Activated CD4-positive, alpha-beta memory T cell treated with anti-CD3 and anti-CD28 coated beads for 36 hours (primary cell): ENCODE results near the gene TRMT112. TPM values are rescaled to one million over a fixed set of nuclear protein-coding genes. Genes with fewer than 3 reads are reported as not detected.

Experiments used
- CTCF ChIA-PET: fragments of 350-600 bp; sonication (Branson Sonifier 250); formaldehyde crosslinking; loops from one replicate; lab custom pipeline; 2021; ENCODE audit warnings: antibody characterized with exemption, inconsistent platforms; lab: Charles Lee
- POLR2A ChIA-PET: fragments of 350-600 bp; sonication (Branson Sonifier 250); formaldehyde crosslinking; loops from one replicate; lab custom pipeline; 2021; ENCODE audit warnings: antibody characterized with exemption; lab: Charles Lee
- DNase-seq: peaks from one replicate; pipeline ENCODE4 v3.0.0-alpha.2; 2020
- H3K27ac Mint-ChIP-seq: one replicate; pipeline ENCODE4 v1.8.0; 2021; ENCODE audit warnings: mixed read lengths
- H3K27me3 Mint-ChIP-seq: one replicate; pipeline ENCODE4 v1.8.0; 2021; ENCODE audit warnings: mixed read lengths
- H3K36me3 Mint-ChIP-seq: one replicate; pipeline ENCODE4 v1.8.0; 2021; ENCODE audit warnings: mixed read lengths
- H3K4me1 Mint-ChIP-seq: one replicate; pipeline ENCODE4 v1.8.0; 2021; ENCODE audit warnings: low read depth, mixed read lengths
- H3K4me3 Mint-ChIP-seq: one replicate; pipeline ENCODE4 v1.8.0; 2021; ENCODE audit warnings: mild to moderate bottlenecking, mixed read lengths
- H3K9me3 Mint-ChIP-seq: one replicate; pipeline ENCODE4 v1.8.0; 2021; ENCODE audit warnings: mixed read lengths
- intact Hi-C: fragments of 100-400 bp; cut with micrococcal nuclease; formaldehyde crosslinking; loops from one replicate; pipeline ENCODE4 v1.15.1; 2023
- total RNA-seq, 2 experiments: library from RNA; stranded (reverse); gene quantifications; one replicate each; pipeline ENCODE4 v1.2.3, GENCODE V29; 2021

TRMT112 gene
- total RNA-seq, 2 experiments from 2014 or later, result 255 to 258 TPM

DNA sequence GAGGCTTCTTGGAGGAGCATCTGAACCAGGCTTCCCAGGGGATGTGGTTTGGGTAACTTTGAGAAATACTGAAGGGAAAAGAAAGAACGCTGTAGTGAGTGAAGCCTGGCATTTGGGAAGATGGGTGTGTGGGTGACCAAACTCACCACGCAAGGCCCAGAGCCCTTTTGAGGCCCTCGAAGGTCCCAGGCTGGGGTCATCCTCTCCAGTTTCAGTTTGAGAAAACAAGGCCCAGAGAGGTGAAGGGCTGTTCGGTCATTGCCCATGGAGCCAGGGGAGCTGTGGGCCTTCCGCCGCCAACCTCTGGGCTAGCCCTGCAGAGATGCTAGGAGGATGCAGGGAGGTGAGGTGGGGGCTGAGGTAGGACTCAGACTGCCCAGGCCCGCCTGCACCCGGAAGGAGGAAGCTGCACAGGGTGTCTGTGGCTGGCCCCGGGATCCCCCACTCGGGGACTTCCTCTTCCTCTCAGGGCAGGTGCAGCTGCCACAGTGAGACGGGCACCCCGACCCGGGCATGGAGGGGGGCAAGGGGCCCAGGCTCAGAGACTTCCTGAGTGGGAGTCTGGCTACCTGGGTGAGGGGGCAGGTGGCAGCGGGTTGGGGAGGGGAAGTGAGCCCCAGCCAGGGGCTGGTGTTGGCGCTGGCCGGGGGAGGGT lies 22.5 kb upstream of the TRMT112 start, which contains the start of gene CCDC88B:
CCDC88B (plus strand) TSS at position 451 of the 655 bp plus-strand sequence; CDS start at position 514, 63 bp downstream.
- no peaks in the 10 kb centered on the region for H3K27me3 Mint-ChIP-seq
- H3K4me3 Mint-ChIP-seq, result peak within 1 kb of the TSS; percentile 91
- DNase-seq, result peak; percentile 92
- intact Hi-C loops, result loop anchor here (1.0 kb wide), 1 partner anchor 23 kb away; the partner anchor contains the start of gene TRMT112
- H3K27ac Mint-ChIP-seq, result peak within 1 kb of the TSS; percentile 95
- ChIA-PET POLR2A (interaction anchor here (0.5 to 1.7 kb wide), 3 partner anchors 15 to 93 kb away, joined by 3 to 15 read pairs (median 3); partner anchors contain the start of genes PPP1R14B, PRDX5 and TRMT112), CTCF (interaction anchor here (1.1 to 3.6 kb wide), 5 partner anchors 8 to 177 kb away, joined by 3 to 34 read pairs (median 9); partner anchors contain the start of genes PRDX5 and TRMT112)
- H3K9me3 Mint-ChIP-seq, result no peaks in the 10 kb centered on the region
- peaks cover 46% of the 10 kb centered on the region for H3K4me1 Mint-ChIP-seq
- H3K36me3 Mint-ChIP-seq, result peaks cover 25% of the 10 kb centered on the region

DNA sequence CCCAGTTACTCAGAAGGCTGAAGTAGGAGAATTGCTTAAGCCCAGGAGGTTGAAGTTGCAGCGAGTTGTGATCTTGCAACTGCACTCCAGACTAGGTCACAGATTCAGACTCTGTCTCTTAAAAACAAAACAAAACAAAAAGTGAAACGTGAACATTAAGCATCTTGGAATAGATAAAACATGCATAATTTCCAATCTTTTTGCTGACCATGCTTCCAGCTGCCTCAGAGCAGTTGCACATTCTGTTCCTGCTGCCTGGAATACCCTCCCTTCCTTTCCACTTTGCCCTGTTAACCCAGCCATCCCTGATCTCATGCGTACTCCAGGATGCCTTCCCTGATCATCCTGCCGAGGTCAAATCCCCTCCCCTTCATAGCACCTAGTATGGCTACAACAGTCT lies 21.9 kb upstream of the TRMT112 start:
- Mint-ChIP-seq H3K4me3 (peak overlapping the region; percentile 91), H3K27me3 (no peaks in the 10 kb centered on the region), H3K9me3 (no peaks in the 10 kb centered on the region), H3K27ac (peak overlapping the region; percentile 95), H3K4me1 (peaks cover 47% of the 10 kb centered on the region), H3K36me3 (peaks cover 26% of the 10 kb centered on the region)
- intact Hi-C loops, result no loop called here
- POLR2A ChIA-PET, result interaction anchor here (0.5 to 1.7 kb wide), 2 partner anchors 14 to 22 kb away, joined by 3 to 15 read pairs; partner anchors contain the start of genes PRDX5 and TRMT112
- CTCF ChIA-PET, result interaction anchor here (1.1 to 3.6 kb wide), 4 partner anchors 7 to 177 kb away, joined by 3 to 34 read pairs (median 6); partner anchors contain the start of genes PRDX5 and TRMT112
- no peak for DNase-seq

DNA sequence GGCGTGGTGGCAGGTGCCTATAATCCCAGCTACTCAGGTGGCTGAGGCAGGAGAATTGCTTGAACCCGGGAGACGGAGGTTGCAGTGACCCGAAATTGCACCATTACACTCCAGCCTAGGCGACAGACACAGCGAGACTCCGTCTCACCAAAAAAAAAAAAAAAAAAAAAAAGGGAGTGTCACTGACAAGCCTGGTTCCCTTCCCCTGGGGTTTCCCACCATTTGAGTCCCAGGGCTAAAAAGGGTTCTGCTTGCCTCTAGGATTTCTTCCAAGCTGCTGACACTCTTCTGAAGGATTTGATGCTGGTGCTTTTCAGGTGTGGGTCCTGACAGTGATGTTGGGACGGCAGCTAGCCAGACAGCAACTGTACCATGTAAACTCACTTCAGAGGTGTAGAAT lies 21.4 kb upstream of the TRMT112 start:
- H3K27me3 Mint-ChIP-seq, result no peaks in the 10 kb centered on the region
- H3K4me1 Mint-ChIP-seq, result peaks cover 47% of the 10 kb centered on the region
- peak overlapping the region; percentile 95 for H3K27ac Mint-ChIP-seq
- no peaks in the 10 kb centered on the region for H3K9me3 Mint-ChIP-seq
- no peak for DNase-seq
- intact Hi-C loops, result no loop called here
- ChIA-PET POLR2A (interaction anchor here (1.7 kb wide), 1 partner anchor 21 kb away, joined by 15 read pairs; the partner anchor contains the start of genes PRDX5 and TRMT112), CTCF (interaction anchor here (0.6 to 1.8 kb wide), 4 partner anchors 12 to 339 kb away, joined by 3 to 8 read pairs (median 4); partner anchors contain the start of genes PRDX5 and TRMT112)
- peaks cover 23% of the 10 kb centered on the region for H3K36me3 Mint-ChIP-seq
- peak overlapping the region; percentile 91 for H3K4me3 Mint-ChIP-seq

DNA sequence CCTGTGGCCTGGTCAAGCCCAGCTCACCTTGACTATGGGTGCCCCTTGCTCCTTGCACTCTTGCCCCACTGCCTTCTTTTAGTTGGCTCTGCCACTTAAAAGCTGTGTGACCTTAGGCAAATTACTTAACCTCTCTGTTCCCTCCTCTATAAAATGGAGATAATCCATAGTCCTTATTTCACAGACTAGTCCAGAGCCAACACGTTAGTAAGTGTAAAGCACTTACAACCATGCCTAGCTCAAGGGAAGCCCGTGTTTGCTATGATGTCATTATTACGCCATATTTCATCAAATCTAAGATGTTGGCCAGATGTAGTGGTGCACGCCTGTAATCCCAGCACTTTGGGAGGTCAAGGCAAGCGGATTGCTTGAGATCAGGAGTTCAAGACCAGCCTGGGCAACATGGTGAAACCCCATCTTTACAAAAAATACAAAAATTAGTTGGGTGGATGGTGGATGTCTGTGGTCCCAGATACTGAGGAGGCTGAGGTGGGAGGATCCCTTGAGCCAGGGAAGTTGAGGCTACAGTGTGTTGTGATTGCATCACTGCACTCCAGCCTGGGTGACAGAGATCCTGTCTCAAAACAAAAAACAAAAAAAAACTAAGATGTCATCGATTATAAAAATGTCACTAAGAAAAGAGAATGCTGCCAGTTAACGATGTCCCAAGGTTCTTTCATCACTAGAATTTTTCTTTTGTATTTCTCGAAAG lies 20.3 kb upstream of the TRMT112 start:
- DNase-seq, result no peak
- intact Hi-C loops, result no loop called here
- Mint-ChIP-seq H3K4me1 (peaks cover 45% of the 10 kb centered on the region), H3K36me3 (peaks cover 23% of the 10 kb centered on the region), H3K4me3 (no peak overlapping the region), H3K27ac (peak overlapping the region; percentile 38), H3K9me3 (no peaks in the 10 kb centered on the region), H3K27me3 (no peaks in the 10 kb centered on the region)
- CTCF ChIA-PET, result interaction anchor here (0.7 to 1.8 kb wide), 2 partner anchors 20 to 338 kb away, joined by 4 to 8 read pairs; partner anchors contain the start of genes PRDX5 and TRMT112
- POLR2A ChIA-PET, result no interaction called here

DNA sequence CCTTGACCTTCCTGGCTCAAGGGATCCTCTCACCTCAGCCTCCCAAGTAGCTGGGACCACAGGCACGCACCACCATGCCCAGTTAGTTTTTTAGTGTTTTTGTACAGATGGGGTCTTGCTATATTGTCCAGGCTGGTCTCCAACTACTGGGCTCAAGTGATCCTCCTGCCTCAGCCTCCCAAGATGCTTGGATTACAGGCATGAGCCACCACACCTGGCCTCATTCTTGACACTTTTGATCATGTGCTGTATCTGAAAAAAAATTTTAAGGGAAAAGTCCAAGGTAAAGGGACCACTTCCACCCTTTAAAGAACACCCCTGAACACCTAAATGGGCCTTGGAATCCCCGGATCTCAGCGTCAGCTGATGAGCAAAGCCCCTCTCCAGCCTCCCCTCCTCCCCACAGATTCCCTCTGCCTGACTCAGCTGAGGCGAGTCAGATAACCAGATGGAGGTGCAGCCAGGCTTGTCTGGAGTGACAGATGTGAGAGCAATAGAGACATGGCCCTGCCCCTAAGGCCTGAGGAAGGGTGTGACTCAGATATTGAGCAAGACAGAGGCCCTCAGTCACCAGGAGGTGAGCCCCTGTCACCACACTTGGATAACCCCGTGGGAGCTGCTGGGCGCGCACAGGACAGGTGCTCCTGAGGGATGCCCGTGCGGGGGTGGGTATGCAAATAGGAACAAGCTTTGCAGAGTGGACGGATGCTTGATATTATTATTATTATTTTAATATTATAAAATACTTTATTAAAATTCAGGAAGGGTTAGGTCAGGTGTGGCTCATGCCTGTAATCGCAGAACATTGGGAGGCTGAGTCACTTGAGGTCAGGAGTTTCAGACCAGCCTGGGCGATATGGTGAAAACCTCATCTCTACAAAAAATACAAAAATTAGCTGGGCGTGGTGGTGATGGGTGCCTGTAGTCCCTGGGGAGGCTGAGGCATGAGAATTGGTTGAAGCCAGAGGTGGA lies 17.7 kb upstream of the TRMT112 start:
- no peaks in the 10 kb centered on the region for H3K9me3 Mint-ChIP-seq
- DNase-seq, result peak; percentile 70
- H3K27me3 Mint-ChIP-seq, result no peaks in the 10 kb centered on the region

DNA sequence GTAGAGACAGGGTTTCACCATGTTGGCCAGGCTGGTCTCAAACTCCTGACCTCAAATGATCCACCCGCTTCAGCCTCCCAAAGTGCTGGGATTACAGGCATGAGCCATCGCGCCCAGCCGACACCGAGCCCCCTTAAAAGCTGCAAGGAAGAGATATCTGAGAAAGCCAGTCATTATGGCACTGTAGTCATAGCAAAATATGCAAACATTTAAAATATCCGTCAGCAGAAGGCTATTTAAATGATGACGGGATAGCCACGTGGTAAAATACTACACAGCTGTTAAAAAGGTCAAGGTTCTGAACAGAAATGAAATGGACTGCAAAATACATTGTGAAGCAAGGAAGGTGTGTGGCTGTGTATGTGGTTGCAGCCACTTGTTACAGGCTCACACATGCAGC lies 16.2 kb upstream of the TRMT112 start:
- peaks cover 13% of the 10 kb centered on the region for H3K36me3 Mint-ChIP-seq
- no peak overlapping the region for H3K27ac Mint-ChIP-seq
- no peak overlapping the region for H3K4me3 Mint-ChIP-seq
- intact Hi-C loops, result no loop called here
- no peaks in the 10 kb centered on the region for H3K9me3 Mint-ChIP-seq
- H3K27me3 Mint-ChIP-seq, result no peaks in the 10 kb centered on the region
- ChIA-PET POLR2A (no interaction called here), CTCF (interaction anchor here (1.5 to 6.0 kb wide), 3 partner anchors 8 to 19 kb away, joined by 3 to 97 read pairs (median 34); partner anchors contain the start of genes CCDC88B, PRDX5 and TRMT112)
- peaks cover 26% of the 10 kb centered on the region for H3K4me1 Mint-ChIP-seq
- no peak for DNase-seq

More for the DNA sequence above, 17.7 kb upstream of the TRMT112 start:
- ChIA-PET POLR2A (interaction anchor here (1.0 kb wide), 1 partner anchor 18 kb away, joined by 9 read pairs; the partner anchor contains the start of genes PRDX5 and TRMT112), CTCF (interaction anchor here (0.8 to 6.0 kb wide), 4 partner anchors 17 to 693 kb away, joined by 3 to 97 read pairs (median 4); partner anchors contain the start of genes PRDX5 and TRMT112)
- peaks cover 16% of the 10 kb centered on the region for H3K36me3 Mint-ChIP-seq
- intact Hi-C loops, result no loop called here
- no peak overlapping the region for H3K4me3 Mint-ChIP-seq
- peak overlapping the region; percentile 47 for H3K27ac Mint-ChIP-seq
- H3K4me1 Mint-ChIP-seq, result peaks cover 37% of the 10 kb centered on the region

DNA sequence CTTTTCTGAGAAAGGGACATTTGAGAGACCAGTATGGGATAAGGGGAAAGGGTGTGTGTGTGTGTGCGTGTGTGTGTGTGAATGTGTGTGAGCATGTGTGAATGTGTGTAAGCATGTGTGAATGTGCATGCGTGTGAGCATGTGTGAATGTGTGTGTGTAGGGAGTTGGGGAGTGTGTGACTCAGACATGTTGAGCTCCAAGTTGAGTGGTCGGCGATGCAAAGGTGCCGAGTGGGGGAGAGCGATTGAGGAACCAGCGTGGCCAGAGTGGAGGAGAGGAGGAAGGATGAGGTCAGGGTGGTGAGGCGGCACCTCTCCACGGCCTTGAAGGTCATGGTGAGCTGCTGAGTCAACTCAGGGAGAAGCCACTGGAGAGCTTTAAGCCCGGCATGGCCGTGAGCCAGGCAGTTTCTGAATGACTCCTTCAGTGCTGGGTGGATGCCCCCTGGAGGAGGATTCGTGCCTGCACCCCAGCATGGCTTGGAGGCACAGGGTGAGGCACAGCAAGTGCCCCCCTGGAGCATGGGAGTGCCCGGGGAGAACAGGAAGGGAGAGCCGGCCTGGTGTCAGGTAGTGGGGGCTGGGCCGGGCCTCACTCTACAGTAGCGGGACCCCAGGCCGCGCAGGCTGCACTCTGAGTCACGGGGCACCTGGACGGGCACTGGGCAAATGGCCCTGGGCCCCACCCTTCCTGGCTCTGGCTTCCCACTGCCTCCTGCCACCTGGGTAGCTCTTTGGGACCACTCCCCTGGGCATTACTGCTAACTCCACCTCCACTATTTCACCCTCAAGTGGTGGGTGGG lies 14.4 kb upstream of the TRMT112 start:
- H3K4me3 Mint-ChIP-seq, result no peak overlapping the region
- H3K36me3 Mint-ChIP-seq, result peaks cover 2% of the 10 kb centered on the region
- ChIA-PET CTCF (interaction anchor here (0.6 to 6.0 kb wide), 23 partner anchors 8 to 332 kb away, joined by 3 to 97 read pairs (median 4); partner anchors contain the start of genes CCDC88B, ESRRA, FERMT3 and PPP1R14B), POLR2A (interaction anchor here (0.9 to 2.6 kb wide), 5 partner anchors 9 to 91 kb away, joined by 3 to 20 read pairs (median 4); partner anchors contain the start of genes FKBP2, PRDX5 and TRMT112)
- intact Hi-C loops, result loop anchor here (1.0 kb wide), 1 partner anchor 14 kb away; the partner anchor contains the start of gene TRMT112
- H3K4me1 Mint-ChIP-seq, result peaks cover 18% of the 10 kb centered on the region
- DNase-seq, result peak; percentile 90
- H3K9me3 Mint-ChIP-seq, result no peaks in the 10 kb centered on the region
- no peaks in the 10 kb centered on the region for H3K27me3 Mint-ChIP-seq
- peak overlapping the region; percentile 47 for H3K27ac Mint-ChIP-seq

DNA sequence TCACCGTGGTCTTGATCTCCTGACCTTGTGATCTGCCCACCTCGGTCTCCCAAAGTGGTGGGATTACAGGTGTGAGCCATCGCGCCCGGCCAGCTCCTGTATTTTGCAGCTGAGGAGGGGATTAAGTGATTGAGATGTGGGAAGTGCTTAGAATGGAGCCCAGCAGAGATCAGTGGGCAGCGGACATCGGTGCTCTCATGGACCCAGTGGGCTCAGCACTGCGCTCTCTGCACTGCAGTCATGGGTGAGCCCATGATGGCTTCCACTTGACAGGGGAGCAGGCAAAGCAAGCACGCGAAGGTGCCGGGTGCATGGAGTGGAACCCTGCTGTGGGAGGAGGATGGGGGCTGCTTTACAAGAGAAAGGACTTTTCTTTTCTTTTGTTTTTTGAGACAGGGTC lies 13.5 kb upstream of the TRMT112 start:
- Mint-ChIP-seq H3K9me3 (no peaks in the 10 kb centered on the region), H3K4me3 (no peak overlapping the region), H3K36me3 (peaks cover 2% of the 10 kb centered on the region), H3K27me3 (no peaks in the 10 kb centered on the region), H3K27ac (no peak overlapping the region), H3K4me1 (peaks cover 16% of the 10 kb centered on the region)
- POLR2A ChIA-PET, result interaction anchor here (1.2 to 2.6 kb wide), 4 partner anchors 9 to 26 kb away, joined by 3 to 20 read pairs (median 5); partner anchors contain the start of genes PRDX5 and TRMT112
- CTCF ChIA-PET, result interaction anchor here (0.7 to 6.0 kb wide), 11 partner anchors 10 to 126 kb away, joined by 3 to 97 read pairs (median 4); partner anchors contain the start of genes CCDC88B, ESRRA, PRDX5 and RPS6KA4
- DNase-seq, result no peak
- intact Hi-C loops, result loop anchor here (1.0 kb wide), 1 partner anchor 14 kb away; the partner anchor contains the start of gene TRMT112

DNA sequence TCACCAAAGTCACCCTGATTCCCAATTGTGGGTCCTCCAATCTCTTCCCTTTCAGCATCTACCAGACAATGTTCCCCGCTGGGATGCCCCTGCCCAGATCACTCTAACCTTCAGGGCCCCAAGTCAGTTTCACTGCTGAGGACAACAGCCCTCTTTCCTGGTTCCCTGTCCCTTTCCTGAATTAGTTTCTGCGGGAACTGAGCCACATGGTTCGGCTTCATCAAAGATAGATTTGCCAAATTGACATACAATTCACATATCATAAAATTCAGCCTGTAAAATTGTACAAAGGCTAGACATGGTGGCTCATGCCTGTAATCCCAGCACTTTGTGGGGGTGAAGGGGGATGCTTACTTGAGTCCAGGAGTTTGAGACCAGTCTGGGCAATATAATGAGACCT lies 10.6 kb upstream of the TRMT112 start:
- H3K27me3 Mint-ChIP-seq, result no peaks in the 10 kb centered on the region
- no peak for DNase-seq
- intact Hi-C loops, result no loop called here
- no peaks in the 10 kb centered on the region for H3K9me3 Mint-ChIP-seq
- no peak overlapping the region for H3K27ac Mint-ChIP-seq
- peaks cover 9% of the 10 kb centered on the region for H3K4me1 Mint-ChIP-seq
- ChIA-PET CTCF (no interaction called here), POLR2A (no interaction called here)
- no peak overlapping the region for H3K4me3 Mint-ChIP-seq
- no peaks in the 10 kb centered on the region for H3K36me3 Mint-ChIP-seq

DNA sequence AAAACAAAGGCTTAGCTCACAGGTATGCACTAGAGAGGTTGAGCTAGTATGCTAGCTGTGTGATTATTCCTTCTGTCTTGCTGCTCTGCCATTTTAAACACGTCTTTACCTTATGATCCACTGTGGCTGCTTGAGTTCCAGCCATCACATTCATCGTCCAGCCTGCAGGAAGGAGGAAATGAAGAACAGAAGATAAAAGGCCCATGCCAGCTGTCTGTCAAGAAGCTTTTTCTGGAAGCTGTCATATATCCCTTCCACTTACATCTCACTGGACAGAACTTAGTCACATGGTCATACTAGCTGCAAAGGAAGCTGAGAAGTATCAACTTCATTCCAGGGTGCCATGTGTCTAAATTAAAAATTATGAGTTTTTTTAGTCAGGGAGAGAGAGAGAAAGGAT lies 10.0 kb upstream of the TRMT112 start:
- Mint-ChIP-seq H3K27ac (no peak overlapping the region), H3K36me3 (no peaks in the 10 kb centered on the region), H3K4me3 (no peak overlapping the region), H3K27me3 (no peaks in the 10 kb centered on the region), H3K9me3 (no peaks in the 10 kb centered on the region), H3K4me1 (peaks cover 9% of the 10 kb centered on the region)
- no peak for DNase-seq
- ChIA-PET POLR2A (no interaction called here), CTCF (interaction anchor here (0.6 to 1.0 kb wide), 2 partner anchors 10 to 11 kb away, joined by 3 read pairs; partner anchors contain the start of gene TRMT112)
- intact Hi-C loops, result no loop called here
